ENCODE data around the gene C6orf52.
"Not testable (repeated sequence)": the region's sequence is repeated elsewhere in the genome, so short reads cannot be mapped to it uniquely, and the experiment has no call there.

Gene C6orf52

DNA sequence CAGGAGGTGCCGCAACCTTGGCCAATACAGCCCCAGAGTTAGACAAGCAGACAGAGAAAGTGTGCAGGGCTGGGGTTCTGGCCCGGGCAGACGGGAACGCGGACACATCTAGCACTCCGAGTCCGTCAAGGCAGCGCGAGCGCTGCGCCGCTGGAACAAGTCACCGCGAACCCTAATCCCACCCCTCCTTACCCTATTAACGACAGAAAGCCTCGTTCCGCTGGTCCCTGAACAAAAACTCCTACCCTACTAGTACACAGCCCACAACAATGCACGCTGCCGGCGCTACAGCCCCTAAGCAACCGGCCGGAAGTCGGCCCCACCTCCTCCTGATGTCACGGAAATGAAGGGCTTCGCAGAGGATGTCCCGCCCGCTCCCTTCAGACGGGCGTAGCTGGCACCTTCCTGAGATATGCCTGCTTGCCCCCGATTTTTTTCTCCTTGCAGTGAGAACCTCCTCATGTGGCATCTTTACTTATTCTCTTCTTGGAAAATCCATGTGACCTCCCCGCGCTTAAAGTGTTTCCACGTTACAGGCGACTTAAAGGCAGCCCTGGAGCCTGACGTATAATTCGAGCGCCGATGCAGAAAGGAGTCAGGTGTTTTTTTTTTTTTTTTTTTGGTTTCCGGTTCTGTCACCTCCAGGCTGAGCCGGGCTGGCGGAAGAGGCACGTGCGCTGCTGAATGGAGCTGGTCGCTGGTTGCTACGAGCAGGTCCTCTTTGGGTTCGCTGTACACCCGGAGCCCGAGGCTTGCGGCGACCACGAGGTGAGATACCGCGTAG lies at the start of gene C6orf52, which contains the start of gene PAK1IP1:
C6orf52 (minus strand) TSS at position 315 of the 784 bp plus-strand sequence. CDS start 7,066 bp downstream, outside the sequence.
PAK1IP1 (plus strand) TSS at position 671 of the 784 bp plus-strand sequence; CDS start at position 685, 14 bp downstream.
- DNase-seq (ENCODE audit: low read depth in 3 of 3, low spot score in 1 of 3), result peak; percentile 78 to 86 (median 81)

DNA sequence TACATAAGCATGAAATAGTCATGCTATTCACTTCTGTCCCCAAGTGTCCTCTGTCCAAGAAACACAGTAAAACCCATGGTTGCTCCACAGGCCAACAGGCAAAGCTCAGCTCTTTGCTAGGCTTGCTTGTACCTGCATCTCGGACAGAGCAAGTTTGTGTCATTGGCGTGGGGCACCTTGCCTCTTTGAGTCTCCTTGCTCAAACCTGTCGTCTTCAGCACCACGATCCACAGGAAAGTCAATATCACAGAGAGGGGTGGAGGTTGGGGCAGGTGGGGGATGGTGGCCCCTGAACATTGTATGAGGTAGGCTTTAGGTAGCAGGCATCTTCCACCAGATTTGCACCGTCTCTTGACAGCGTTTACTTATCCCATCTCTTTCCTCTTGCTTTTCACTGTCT lies 49.1 kb upstream of the C6orf52 start:
- DNase-seq (ENCODE audit: low read depth in 3 of 3, low spot score in 1 of 3), result no peak

DNA sequence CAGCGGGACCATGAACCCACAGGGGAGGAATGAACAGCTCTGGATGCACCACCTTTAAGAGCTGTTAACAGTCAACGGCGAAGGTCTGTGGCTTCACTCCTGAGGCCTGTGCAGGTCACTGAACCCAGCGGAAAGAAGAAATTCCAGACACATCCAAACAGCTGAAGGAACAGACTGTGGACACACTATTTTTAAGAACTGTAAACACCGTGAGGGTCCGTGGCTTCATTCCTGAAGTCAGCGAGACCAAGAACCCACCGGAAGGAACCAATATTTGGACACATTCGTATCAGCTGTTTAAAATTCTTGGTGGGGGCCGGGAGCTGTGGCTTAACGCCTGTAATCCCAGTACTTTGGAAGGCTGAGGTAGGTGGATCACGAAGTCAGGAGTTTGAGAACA lies 47.8 kb upstream of the C6orf52 start:
- no peak for DNase-seq (ENCODE audit: low read depth in 3 of 3, low spot score in 1 of 3)

DNA sequence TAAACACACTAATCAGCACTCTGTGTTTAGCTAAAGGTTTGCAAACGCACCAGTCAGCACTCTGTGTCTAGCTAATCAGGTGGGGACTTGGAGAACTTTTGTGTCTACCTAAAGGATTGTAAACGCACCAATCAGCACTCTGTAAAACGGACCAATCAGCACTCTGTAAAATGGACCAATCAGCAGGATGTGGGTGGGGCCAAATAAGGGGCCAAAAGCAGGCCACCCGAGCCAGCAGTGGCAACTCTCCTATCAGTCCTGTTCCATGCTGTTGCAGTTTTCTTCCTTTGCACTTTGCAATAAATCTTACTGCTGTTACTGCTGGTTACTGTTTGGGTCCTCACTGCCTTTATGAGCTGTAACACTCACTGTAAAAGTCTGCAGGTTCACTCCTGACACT lies 47.2 kb upstream of the C6orf52 start:
- not testable (repeated sequence) for DNase-seq (ENCODE audit: low read depth in 3 of 3, low spot score in 1 of 3)

DNA sequence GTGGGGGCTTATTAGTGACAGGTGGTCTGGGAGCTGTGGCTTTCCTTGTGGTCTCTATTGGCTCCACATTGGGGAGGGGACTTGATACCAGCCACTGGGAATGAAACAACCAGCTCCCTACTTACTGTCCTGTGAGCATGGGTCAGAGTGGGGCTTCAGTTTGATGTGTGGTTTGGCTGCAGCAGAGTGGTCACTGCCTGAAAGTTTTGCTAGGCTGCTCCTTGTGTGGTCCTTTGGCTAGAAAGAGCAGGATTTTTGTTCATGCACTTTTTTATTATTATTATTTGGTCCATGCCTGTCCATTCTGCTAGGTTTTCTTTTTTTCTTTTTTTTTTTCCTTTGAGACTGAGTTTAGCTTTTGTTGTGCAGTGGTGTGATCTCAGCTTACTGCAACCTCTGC lies 45.6 kb upstream of the C6orf52 start:
- DNase-seq (ENCODE audit: low read depth in 3 of 3, low spot score in 1 of 3), result no peak

DNA sequence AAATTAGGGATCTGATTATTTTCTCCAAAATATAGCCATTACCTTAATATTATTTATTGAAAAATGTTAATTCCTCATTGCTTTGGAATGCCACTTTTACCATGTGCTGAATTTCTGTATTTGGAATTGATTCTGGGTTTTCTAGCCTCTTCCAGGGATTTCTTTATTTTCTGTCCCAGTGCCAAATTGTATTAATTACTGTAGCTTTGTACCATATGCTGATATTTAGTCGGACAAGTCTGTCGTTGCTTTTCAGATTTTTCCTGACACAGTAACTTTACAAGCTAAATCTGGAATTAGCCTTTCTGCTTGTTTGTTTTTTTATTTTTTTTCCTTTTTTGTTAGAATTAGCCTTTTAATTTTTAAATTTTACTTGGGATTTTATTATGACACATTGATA lies 42.3 kb upstream of the C6orf52 start:
- no peak for DNase-seq (ENCODE audit: low read depth in 3 of 3, low spot score in 1 of 3)

DNA sequence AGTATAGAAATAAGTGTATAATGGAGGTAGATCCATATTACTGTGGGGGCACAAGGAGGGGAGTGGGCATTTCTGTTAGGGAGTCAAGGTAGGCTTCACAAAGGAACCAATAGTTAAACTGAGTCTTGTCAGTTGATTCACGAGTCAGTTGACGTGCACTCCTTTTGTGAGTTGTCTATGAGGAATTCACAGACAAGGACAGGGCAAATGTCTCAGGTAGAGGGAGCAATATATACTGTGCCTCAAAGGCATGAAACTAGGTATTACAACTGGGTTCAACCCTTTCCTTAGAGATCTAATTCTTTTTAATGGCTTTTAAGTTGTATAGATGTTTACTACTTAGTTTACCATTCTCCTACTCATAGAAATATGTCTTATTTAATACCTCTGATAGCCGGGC lies 39.4 kb upstream of the C6orf52 start:
- DNase-seq (ENCODE audit: low read depth in 3 of 3, low spot score in 1 of 3), result no peak

DNA sequence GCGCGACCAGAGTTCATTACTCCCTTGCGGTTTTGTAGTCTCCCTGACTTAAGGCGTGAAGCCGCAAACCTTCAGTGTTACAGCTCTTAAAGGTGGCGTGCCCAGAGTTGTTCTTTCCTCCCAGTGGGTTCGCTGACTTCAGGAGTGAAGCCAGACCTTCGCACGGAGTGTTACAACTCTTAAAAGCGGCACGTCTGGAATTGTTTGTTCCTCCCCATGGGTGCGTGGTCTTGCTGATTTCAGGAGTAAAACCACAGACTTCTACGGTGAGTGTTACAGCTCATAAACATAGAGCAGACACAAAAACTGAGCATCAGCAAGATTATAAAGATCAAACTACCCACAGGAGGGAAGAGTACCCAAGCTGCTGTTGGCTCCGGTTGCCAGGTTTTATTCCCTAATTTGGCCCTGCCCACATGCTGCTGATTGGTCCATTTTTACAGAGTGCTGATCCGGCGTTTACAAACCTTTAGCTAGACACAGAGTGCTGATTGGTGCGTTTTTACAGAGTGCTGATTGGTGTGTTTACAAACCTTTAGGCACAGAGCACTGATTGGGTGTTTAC lies 38.8 kb upstream of the C6orf52 start:
- DNase-seq (ENCODE audit: low read depth in 3 of 3, low spot score in 1 of 3), result no peak

DNA sequence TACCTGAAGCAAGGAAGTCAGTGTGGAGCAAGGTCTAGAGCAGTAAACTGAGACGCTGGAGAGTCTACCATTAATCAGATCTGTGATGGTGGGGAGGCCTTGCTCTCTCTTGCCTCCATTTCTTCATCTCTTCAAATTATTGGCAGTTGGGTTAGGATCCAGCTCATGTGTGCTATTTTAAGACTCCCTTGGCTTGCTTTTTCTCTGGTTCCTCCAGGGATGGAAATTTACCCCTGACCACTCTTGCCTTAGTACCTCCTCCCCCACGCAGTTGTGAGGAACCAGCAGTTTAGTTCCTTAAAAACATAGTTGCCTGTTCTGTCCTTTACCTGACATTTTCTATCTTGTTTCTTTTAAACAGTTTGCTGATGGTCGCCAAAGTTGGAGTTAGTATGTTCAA lies 35.8 kb upstream of the C6orf52 start:
- DNase-seq (ENCODE audit: low read depth in 3 of 3, low spot score in 1 of 3), result no peak

DNA sequence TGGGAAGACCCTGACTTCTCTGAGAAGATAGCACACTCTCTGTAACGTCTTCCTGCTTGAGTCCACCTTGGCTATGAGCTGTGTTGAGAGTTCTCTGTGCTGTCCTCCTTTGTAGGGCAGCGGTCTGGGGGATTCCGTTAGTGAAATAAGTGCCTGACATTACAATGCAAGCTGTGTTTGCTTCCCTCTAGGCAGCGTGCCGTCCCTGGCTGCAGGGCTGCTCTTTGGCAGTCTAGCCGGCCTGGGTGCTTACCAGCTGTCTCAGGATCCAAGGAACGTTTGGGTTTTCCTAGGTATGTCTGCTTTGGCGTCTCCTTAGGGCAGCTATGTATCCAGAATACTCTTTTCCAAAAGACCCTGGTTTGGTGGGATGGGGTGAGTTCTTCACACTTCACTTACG lies 31.3 kb upstream of the C6orf52 start:
- no peak for DNase-seq (ENCODE audit: low read depth in 3 of 3, low spot score in 1 of 3)

DNA sequence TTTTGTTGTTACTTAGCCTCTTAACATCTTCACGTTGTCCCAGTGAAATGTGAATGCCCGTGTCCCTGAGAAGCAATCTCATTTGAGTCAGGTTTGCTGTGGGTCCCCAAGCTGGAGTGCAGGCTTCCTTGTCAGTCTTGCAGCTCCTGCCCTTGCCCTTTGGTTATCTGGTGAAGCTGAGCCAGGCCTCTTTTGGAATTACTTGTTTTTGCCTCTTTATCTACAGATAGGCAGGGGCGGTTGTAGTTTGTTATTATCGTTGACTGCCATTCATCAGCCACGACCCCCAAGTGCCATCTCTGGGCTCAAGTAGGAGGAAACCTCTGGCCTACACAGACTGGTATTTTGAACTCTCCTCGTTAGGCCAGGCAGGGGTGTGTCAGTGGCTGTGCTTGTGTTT lies 30.6 kb upstream of the C6orf52 start:
- no peak for DNase-seq (ENCODE audit: low read depth in 3 of 3, low spot score in 1 of 3)

DNA sequence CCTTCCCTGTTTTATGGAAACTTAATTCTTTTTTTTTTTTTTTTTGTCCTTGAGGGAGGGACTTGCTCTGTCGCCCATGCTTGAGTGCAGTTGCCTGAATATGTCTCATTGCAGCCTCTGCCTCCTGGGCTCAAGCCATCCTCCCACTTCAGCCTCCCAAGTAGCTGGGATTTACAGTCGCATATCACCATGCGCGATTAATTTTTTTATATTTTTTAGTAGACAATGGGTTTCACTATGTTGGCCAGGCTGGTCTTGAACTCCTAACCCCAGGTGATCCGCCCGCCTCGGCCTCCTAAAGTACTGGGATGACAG lies 29.1 kb upstream of the C6orf52 start:
- DNase-seq (ENCODE audit: low read depth in 3 of 3, low spot score in 1 of 3), result no peak

DNA sequence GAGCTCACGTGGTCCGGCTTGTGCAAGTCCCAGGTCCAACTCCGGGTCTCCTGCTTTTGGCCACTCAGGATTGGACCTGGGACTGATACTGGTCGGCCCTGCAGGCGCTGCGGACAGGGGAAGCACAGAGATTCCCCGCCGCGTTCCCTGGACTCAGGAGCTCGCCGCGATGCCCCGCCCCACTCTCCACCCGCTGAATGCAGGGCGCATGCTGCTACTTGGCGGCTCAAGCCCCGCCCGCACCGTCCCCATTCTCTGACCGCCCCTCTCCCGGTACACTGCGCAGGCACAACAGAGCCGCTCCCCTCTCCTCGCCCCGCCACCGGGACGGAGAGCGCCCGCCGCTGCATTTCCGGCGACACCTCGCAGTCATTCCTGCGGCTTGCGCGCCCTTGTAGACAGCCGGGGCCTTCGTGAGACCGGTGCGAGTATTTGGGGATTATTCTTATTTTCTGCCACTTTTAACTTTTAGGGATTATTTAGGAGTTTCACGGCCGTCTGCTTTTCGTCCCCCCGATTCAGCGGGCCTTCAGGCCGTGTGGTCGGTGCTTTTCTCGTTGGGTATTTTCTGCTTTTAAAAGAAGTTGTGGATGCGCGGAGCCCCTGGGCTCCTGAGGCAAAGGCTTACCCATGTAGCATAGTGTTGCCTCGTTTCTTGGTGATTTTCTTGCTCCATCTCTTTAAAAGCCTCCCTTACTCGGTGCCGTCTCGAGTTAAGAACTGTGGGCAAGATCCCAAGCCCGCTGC lies 28.6 kb upstream of the C6orf52 start, which contains the start of gene TMEM14C:
TMEM14C (plus strand) TSS at position 251 of the 747 bp plus-strand sequence. CDS start 1,544 bp downstream, outside the sequence.
- DNase-seq (ENCODE audit: low read depth in 3 of 3, low spot score in 1 of 3), result peak; percentile 48 to 75 (median 68)

DNA sequence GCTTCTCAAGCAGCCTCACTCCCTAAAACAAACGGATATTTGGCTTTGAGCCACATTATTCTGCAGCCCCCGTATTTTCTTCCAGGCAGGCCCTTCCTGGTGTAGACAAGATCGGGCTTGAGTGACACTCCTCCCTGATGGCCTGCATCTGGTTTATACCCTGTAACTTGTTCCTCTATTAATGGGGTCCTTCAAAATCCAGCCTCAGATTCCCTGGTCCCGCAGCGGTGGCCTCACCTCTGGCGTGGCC lies 28.1 kb upstream of the C6orf52 start:
- no peak for DNase-seq (ENCODE audit: low read depth in 3 of 3, low spot score in 1 of 3)

DNA sequence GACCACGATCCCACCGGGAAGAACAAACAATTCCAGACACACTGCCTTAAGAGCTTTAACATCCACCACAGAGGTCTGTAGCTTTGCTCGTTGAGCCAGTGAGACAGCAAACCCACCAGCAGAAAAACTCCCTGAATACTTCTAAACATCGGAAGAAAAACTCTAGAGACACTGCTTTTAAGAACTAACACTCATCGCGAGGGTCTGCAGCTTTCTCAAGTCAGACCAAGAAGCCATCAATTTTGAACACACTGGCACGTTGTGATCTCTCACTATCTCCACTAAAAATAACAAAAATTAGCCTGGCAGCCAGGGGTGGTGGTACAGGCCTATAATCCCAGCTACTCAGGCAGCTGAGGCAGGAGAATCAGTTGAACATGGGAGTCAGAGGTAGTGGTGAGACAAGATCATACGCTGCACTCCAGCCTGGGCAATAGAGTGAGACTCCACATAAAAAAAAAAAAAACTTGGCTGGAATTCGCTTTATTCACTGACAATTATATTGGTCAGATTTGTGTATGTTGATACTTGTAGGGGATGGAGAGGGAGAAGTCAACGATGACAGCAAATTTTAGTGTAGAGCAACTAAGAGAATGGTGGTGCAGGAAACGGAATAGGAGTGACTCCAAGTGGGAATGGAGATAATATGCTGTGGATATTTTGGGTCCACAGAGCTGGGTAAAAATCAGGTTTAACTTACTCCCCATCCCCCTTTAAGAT lies 27.6 kb upstream of the C6orf52 start:
- DNase-seq (ENCODE audit: low read depth in 3 of 3, low spot score in 1 of 3), result no peak

DNA sequence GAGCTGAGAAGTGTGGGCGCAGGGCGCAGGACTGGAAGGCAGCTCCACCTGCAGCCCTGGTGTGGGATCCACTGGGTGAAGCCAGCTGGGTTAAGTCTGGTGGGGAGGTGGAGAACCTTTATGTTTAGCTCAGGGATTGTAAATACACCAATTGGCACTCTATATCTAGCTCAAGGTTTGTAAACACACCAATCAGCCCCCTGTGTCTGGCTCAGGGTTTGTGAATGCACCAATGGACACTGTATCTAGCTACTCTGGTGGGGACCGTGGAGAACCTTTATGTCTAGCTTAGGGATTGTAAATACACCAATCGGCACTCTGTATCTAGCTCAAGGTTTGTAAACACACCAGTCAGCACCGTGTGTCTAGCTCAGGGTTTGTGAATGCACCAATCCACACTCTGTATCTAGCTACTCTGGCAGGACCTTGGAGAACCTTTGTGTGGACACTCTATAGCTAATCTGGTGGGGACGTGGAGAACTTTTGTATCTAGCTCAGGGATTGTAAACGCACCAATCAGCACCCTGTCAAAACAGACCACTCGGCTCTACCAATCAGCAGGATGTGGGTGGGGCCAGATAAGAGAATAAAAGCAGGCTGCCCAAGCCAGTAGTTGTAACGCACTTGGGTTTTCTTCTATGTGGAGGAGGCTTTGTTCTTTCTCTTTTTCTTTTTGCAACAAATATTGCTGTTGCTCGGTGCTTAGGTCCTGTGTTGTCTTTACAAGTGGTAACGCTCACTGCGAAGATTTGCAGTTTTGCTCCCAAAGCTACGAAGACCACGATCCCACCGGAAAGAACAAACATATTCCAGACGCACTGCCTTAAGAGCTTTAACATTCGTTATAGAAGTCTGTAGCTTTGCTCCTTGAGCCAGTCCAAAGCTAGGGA lies 26.8 kb upstream of the C6orf52 start:
- not testable (repeated sequence) for DNase-seq (ENCODE audit: low read depth in 3 of 3, low spot score in 1 of 3)

DNA sequence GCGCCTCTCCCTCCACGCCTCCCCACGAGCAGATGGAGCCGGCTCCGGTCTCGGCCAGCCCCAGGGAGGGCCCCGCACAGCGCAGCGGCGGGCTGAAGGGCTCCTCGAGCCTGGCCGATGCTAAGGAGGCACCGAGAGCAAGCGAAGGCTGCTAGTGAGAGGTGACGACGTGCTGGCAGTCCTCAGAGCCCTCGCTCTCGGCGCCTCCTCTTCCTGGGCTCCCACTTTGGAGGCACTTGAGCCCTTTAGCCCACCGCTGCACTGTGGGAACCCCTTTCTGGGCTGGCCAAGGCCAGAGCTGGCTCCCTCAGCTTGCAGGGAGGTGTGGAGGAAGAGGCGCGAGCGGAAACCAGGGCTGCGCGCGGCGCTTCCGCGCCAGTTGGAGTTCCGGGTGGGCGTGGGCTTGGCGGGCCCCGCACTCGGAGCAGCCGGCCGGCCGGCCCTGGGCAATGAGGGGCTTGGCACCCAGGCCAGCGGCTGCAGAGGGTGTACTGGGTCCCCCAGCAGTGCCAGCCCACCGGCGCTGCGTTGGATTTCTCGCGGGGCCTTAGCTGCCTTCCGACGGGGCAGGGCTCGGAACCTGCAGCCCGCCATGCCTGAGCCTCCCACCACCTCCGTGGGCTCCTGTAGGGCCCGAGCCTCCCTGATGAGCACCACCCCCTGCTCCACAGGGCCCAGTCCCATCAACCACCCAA lies 26.0 kb upstream of the C6orf52 start:
- DNase-seq (ENCODE audit: low read depth in 3 of 3, low spot score in 1 of 3), result peak in 2 of 3 donors; percentile 29 to 38

DNA sequence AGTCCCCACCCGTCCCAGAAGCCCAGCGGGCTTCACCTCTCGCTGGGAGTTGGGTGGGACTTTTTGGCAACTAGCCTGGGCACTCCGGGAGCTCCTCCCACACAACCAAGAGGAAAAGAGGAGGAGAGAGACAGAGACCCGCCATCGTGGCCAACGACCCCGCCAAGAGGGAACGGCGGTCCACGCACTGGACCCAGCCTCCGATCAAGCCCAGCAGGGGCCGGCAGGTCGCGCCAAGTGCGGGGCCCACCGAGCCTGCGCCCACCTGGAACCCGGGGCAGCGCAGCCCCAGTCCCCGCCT lies 25.5 kb upstream of the C6orf52 start:
- no peak for DNase-seq (ENCODE audit: low read depth in 3 of 3, low spot score in 1 of 3)

DNA sequence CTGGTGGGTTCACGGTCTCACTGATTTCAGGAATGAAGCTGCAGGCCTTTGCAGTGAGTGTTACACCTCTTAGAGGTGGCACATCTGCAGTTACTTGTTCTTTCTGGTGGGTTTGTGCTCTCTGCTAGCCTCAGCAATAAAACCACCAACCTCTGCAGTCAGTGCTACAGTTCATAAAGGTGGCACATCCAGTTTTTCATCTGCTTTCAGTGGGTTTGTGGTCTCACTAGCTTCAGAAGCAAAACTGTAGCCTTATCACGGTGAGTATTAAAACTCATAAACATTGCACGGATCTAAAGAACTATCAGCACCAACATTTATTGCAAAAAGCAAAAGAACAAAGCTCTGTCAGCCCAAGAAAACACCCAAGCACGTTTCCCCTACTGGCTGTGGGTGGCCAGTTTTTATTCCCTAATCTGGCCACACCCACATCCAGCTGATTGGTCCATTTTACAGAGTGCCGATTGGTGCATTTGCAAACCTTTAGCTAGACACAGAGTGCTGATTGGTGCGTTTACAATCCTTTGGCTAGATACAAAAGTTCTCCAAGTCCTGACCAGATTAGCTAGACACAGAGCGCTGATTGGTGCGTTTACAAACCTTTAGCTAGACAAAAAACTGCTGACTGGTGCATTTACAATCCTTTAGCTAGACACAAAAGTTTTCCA lies 25.0 kb upstream of the C6orf52 start:
- DNase-seq (ENCODE audit: low read depth in 3 of 3, low spot score in 1 of 3), result no peak

DNA sequence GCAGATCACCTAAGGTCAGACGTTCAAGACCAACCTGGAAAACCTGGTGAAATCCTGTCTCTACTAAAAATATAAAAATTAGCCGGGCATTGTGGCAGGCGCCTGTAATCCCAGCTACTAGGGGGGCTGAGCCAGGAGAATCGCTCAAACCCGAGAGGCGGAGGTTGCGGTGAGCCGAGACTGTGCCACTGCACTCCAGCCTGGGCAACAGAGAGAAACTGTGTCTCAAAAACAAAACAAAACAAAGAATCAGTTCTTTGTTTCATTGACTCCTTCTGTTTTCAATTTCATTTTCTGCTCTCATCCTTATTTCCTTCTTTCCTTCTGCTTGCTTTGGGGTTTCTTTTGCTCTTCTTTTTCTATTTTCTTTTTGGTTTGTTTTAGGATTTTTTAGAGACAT lies 19.5 kb upstream of the C6orf52 start:
- no peak for DNase-seq (ENCODE audit: low read depth in 3 of 3, low spot score in 1 of 3)
